ENCODE measurements around the gene ZDHHC9.

ZDHHC9 gene

GRCh38 chrX:129818123-129818522 is 25.6 kb downstream of the ZDHHC9 start:
- ATAC-seq: no peak

GRCh38 chrX:129813662-129814368 is 29.9 kb downstream of the ZDHHC9 start:
- ATAC-seq: no peak

GRCh38 chrX:129808829-129809796 is 34.6 kb downstream of the ZDHHC9 start:
- ATAC-seq: peak; percentile 82 to 89

- ATAC-seq: no peak
Observed at GRCh38 chrX:129808158-129808828, 35.4 kb downstream of the ZDHHC9 start.

- no peak for ATAC-seq
Observed at GRCh38 chrX:129804806-129805205, 38.9 kb downstream of the ZDHHC9 start.

GRCh38 chrX:129802863-129803262 is 40.8 kb downstream of the ZDHHC9 start:
- ATAC-seq: no peak

GRCh38 chrX:129800186-129800585 is 43.5 kb downstream of the ZDHHC9 start:
- no peak for ATAC-seq

GRCh38 chrX:129798888-129799287 is 44.8 kb downstream of the ZDHHC9 start:
- ATAC-seq: peak; percentile 88 to 97

GRCh38 chrX:129798456-129798855 is 45.2 kb downstream of the ZDHHC9 start:
- ATAC-seq: no peak

GRCh38 chrX:129797251-129797906 is 46.3 kb downstream of the ZDHHC9 start:
- no peak for ATAC-seq

- ATAC-seq: no peak
Observed at GRCh38 chrX:129795584-129795983, 48.1 kb downstream of the ZDHHC9 start.

GRCh38 chrX:129793604-129794191 is 50.0 kb downstream of the ZDHHC9 start:
- no peak for ATAC-seq

- ATAC-seq: no peak
Observed at GRCh38 chrX:129792586-129793291, 50.9 kb downstream of the ZDHHC9 start.

GRCh38 chrX:129791961-129792570 is 51.6 kb downstream of the ZDHHC9 start:
- ATAC-seq: no peak

GRCh38 chrX:129791336-129791735 is 52.4 kb downstream of the ZDHHC9 start:
- ATAC-seq: no peak

- ATAC-seq: no peak
Observed at GRCh38 chrX:129790808-129791207, 52.9 kb downstream of the ZDHHC9 start.

GRCh38 chrX:129790146-129790545 is 53.5 kb downstream of the ZDHHC9 start:
- ATAC-seq: no peak

GRCh38 chrX:129788527-129788926 is 55.2 kb downstream of the ZDHHC9 start:
- ATAC-seq: no peak

GRCh38 chrX:129787336-129788055 is 56.2 kb downstream of the ZDHHC9 start:
- ATAC-seq: no peak

GRCh38 chrX:129786210-129786651 is 57.5 kb downstream of the ZDHHC9 start:
- ATAC-seq: no peak
